NCI-H524 (cell line): Measurements from ENCODE around the gene DAAM1.

Experiments used
- DNase-seq, 2 experiments: peaks; one replicate each; lab custom pipeline; 2025; lab: John Stamatoyannopoulos, UW

DAAM1 gene

DNA sequence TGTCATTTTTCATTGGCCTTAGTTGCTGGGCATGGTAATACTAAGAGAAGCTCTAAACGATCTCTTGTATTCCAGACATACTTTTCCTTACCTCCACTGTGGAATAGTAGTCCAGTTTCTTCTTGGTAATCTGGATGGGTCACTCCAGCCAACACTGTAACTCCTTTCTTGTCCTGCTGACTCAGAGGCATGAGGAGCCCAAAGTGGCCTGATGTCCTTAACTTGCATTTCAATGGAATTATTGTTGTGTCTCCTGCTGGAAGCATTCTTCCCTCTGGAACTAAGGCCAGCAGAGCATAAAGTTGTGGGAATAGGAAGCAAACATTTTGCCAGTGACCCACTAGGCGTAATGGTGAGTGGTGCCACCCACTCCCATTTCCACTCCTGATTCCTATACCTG, 33.1 kb downstream of the DAAM1 start:
- DNase-seq = no peak

DNA sequence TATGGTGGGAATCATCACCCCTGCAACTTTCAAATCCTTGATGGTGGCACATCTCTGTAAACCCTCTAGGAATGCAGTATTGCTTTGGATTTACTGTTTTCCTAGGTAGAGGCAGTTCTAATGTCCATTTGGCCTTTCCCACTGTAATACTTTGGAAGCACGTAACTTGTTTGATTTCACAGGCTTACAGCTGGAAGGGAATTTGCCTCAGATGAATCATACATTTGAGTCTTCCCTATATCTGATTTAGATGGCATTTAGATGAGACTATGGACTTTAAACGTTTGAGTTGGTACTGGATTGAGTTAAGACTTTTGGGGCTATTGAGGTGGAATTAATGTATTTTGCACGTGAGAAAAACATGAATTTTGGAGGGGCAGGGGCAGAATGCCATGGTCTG, 35.9 kb downstream of the DAAM1 start:
- DNase-seq = no peak

DNA sequence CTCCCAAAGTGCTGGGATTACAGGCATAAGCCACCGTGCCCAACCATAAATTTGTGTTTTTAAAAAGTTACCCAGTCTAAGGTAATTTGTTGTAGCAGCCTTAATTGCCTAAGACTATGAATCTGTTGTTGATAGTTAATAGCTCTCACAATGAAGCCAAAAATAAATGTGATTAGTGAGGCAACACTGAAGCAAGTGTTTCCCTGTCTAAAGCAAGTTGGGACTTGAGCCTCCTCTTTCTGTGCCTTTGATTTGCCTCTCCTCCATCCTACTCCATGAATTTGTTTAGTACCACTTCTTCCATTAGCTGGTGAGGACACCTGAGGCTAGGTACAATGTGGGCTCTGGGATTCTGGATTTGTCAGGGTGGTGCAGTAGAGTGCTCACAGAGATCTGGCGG, 36.8 kb downstream of the DAAM1 start:
- no peak for DNase-seq

DNA sequence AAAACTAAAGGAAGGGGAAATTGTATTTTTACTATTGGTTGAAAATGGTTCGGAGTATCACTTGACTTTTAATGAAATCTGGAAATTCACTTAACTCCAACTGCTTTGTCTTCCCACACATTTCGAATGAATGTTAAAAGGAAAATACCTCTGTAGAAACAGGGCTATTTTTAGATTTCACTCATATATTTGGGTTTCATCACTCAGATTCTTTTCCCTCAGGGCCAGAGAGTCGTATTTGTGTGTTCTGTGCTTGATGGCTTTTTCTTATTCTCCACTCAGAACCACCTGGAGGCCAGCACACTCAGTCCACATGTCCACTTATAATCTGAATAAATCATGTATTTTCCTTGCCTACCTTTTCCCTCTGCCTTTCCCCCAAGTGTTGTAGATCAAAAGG, 40.0 kb downstream of the DAAM1 start:
- no peak for DNase-seq

DNA sequence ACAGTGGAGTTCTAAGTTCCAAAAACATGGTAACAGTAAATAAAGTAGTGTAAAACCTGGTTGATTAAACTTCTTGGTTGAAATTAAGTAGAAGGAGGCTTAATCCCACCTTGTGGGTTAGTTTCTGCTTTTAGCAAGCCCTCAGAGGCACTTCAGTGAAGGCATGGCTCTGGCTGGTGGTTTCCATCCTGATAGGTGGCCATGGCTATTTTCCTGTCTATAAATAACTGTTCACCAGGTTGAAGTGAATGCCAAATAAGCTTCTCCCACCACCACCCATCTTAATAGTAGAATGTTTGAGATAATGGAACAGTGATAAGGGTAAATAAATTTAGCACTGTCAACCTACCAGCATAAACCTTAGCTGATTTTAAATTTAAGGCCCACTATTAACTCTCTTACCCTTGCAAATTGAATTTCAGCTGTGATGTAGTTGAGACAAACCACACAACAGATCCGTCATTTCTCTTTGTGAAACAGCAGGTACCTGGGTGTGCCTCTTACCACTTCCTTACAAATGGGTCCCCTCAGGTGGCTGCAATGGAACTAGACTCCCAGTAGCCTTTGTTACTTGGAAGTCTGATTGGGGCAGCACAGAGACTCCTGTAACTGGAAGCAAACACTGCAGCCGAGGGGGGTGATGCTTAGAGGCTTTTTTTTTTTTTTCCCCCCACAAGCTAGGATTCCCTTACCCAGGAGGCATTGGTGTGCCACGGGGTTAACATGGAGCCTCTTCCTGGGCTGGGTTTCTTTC, 41.4 kb downstream of the DAAM1 start:
- DNase-seq = no peak

DNA sequence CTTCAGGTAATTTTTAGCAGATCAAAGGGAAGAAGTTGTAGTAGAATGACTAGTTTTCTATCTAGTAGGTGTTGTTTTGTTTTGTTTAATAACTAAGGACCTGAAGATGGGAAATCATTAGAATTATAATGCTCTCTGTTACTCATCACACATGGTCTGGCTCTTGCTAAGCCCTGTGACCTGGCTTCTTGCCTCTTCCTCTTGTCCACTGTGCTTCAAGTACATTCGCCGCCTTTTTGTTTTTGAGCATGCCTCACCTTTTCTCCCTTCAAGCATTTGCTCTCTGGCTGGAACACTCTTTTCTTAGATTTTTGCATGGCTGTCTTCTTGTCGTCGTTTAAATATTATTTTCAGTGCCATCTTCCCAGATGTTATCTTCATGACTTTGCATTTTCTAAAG, 47.7 kb downstream of the DAAM1 start:
- DNase-seq = no peak

DNA sequence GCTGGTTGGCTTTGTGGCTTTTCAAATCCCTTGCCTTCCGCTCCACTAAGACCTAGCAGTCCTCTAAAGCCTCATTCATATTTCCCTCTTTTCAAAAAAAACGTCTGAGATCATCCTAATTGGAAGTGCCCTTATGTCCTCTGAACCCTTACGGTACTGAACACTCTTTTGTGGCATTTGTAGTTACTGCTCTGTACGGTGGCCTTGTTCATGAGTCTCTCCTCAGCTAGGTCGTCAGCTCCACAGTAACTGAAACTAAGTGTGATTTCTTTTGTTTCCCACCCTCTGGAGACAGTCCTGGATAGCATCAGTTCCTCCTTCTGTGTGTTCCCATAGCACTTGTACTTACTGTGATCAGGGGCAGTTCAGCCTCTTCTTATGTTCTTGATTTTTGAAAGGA, 49.7 kb downstream of the DAAM1 start:
- no peak for DNase-seq

DNA sequence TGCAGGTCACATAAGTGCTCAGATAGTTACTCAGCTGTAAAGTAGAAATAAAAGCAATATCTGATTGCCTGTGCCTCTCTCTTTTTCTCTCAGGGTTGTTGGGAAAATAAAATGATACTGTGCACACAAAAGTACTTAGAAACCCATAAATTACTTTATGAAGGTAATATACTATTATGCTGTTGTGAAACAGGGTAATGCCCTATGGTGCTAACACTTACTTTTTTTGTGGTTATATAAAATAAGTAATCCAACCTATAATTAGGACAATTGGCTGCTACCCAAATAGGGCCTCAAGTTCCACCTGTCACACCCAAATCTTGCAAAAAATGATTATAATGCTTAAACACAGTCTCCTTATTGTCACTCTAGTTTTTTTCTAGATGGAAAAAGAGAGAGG, 50.6 kb downstream of the DAAM1 start:
- DNase-seq = peak; percentile 13 to 59

DNA sequence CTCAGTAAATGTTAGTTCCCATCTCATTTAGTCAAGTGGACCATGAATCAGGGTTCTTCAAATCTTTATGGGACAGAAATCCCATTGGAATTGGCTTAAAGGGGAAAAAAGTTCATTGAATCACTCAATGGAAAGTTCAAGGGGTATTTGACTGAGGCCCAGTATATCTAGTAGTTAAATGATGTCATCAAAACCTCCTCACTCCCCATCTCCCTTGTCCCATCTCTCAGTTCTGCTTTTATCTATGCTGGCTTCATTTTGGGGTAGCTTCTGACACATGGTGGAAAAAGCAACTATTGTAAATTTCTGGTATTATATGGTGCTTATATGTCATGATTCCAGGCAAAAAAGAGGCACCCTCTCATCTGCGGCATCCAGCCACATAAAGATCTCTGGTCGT, 51.9 kb downstream of the DAAM1 start:
- no peak for DNase-seq

DNA sequence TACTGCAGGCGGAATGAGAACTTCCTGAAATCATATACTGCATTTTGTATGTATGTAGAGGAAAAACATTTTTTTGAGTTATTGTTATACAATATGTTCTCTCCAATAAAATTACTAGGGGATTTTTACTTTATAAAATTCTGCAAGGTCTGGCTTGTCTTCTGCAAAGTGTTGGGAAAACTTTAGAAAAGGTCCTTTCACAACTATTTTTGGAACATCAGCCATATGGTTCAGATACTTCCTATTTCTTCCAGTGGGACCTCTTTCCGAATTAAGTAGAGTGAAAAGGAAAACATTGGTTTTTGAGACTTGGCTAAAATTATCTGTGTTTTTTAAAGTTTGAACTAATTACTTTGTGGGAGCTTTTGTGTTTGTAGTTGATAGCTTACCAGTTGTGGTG, 52.7 kb downstream of the DAAM1 start:
- no peak for DNase-seq

DNA sequence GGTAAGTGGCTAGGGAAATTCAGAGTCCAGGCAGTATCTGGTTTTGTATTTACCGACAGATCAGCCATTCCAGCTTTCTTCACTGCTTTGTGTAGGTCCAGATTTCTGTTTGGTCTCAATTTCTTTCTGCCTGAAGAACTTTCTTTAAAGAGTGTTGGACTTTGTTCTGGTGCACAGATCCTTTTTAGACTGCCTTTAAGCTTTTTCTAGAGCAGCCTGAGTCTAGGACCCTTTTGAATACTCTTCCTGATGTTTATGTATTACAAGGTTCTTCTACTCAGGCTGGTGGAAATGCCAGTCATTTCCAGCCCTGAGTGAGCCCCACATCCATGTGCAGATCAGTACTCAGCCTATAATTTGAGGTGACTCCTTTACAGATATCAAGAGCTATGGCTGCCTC, 54.7 kb downstream of the DAAM1 start:
- no peak for DNase-seq

DNA sequence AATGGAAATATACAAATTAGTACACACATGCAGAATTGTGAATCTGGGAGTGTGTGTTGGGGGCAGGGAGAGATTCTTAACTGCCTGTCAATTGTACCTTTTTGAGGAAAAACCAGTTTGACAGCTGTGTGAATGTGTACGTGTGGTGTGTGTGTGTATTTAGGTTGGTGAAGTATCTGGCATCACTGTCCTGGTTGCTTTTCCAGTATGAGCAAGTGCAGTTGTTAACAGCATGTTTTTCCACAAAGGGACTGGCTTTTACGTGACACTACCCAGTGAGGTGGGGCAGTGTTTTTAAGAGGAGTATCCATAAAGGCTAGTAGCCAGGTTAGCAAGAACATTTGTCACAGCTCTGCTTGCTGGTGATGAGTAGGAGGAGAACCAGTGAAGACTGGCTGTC, 56.1 kb downstream of the DAAM1 start:
- no peak for DNase-seq

DNA sequence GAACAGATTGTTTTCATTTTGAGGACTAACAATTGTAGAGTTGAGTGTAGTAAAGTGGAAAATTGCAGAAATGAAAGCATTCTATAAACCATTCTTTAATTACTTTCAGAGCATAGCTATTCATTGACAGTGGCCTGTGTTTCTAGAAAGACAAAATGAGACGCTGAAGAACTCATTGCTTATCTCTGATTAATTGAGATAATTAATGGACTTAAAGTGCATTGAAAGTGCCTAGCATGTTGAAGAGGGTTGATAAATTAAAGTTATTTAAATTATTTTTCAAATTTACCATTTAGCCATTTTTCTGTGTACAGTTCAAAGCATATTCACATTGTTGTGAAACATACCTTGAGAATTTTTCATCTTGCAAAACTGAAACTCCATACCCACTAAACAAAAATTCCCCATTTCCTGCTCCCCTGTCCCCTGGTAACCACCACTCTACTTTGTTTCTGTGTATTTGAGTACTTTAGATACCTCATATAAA, 57.4 kb downstream of the DAAM1 start:
- no peak for DNase-seq

DNA sequence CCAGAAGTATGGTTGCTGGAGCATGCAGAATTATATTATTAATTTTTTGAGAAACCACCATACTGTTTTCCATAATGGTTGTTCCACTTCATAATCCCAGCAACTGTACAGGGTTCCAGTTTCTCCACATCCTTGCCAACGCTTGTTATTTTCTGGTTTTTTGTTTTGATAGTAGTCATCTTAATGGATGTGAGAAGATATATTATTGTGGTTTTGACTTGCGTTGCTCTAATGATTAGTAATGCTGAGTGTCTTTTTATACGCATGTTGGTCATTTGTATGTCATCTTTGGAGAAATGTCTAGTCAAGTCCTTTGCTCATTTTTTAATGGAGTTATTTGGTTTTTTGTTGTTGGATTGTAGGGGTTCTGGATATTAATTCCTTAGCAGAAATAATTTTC, 58.1 kb downstream of the DAAM1 start:
- DNase-seq = no peak

DNA sequence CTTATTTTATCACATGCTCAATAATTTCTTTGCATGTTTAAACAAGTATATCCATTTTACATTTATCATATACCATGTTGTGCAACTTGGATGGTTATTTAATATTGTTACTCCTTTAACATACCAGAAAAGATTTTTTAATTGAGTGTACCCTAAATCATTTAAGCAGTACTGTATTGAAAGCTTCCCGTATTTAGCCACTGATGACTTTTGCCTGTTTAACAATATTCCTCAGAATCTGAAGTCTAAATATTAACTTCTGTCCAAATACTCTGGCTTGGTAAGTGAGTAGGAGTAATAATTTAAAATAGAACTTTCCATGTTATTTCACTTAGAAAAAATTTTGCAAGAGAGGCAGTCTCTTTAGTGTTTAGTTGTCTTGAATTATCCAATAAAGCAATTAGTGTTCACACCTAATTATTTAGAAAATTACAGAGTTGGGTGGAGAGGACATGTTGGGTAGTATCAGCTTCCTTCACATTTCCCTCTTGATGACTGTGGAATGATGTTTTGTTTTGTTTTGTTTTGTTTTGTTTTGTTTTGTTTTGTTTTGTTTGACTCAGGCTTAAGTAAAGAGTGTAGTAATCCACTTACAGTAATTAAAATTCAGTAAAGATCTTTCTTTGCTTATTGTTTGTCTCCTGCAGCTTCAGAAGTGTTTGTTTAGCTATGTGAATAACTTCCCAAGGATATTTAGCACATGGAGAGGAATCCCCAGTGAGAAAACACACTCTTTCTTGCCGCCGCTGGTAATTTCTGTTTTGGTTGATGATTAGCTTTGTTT, 59.5 kb downstream of the DAAM1 start:
- DNase-seq = no peak

DNA sequence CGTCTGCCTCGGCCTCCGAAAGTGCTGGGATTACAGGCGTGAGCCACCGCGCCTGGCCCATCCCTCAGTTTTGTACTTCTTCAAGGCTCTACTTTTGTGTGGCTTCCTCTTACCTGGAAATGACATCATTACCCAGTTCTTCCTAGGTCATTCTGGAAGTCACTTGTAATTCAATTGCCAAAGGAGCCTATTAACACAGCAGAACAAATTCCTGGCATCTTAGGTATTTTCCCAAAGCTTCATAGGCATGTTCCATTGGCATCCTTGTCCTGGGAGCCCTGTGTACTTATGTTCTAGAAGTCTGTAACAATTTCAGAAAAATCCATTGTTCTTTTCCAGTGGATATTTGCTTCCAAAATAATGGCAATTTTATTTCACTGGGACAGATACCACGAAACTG, 60.6 kb downstream of the DAAM1 start:
- DNase-seq = no peak

DNA sequence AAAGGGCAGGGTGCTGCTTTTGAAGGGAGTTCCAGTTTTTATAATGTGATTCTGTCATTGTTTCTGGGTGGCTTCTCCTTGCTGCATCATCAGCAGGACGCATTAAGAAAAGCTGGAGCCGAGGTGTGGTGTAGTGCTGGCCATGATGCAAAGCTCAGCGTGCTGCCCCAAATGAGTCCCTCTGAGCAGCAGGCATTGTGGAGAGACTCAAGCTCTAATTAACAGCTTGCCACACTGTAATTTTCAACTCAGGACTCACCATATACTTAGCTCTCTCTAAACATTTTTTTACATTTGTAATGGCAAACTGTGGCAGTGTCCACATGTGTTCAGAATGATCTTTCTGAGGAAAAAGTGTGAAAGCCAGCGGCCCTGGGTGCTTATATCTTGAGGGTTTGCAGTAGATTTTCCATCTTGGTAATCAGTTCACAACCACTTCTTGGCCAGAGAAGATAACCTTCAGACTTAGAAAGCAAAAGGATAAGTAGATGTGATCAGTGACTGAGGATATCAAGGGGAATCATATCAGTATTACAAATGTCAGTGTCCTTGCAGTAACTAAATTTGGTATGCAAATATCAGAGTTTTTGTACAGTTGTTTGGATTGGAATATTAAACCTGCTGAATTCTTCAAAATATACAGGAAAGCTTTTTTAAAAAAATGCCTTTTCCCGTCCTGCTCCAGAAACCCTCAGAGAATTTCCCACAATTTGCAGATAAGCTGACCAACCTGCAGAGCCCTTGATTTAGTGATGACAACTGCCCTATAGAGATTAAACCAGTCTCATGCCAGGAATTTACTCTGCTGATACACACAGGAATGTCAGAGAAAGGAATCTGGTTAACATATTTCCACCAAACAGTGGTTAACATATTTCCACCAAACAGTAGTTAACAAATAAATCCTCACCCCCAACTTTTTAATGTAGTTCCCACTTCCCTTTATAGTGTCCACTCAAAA, 63.6 kb downstream of the DAAM1 start:
- DNase-seq = no peak

DNA sequence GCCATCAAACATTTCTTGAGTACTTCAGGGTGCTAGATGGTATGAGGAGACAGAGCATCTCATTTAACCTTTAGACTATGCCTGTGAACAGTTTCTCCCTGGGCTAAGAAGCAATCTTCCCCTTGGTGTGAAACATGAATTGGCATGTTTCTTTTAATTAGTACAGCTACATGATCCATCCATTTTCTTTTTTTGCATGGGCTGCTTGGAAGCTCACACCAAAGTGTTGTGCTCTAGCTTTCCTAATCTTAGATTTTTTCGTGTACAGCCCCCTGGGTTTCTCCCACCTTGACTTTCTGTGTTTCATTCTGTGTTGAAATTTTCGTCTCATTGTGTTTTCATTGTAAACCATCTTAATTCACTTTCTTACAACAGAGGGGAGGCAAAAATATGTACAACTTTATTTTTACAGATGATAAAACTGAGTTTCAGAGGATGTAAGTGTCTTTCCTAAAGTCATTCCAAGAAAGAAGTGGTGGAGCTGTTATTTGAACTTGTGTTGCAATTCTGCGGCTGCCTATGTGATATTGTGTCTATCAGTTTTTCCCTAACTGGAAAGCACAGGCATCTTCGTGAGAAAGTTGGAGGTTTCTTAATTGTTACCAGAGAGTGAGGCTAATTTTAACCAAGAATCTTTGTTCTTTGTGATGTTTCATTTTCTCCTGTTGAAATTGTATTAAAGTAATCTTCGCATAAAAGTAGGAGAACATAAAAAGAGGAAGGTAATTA, 64.5 kb downstream of the DAAM1 start:
- DNase-seq = no peak

DNA sequence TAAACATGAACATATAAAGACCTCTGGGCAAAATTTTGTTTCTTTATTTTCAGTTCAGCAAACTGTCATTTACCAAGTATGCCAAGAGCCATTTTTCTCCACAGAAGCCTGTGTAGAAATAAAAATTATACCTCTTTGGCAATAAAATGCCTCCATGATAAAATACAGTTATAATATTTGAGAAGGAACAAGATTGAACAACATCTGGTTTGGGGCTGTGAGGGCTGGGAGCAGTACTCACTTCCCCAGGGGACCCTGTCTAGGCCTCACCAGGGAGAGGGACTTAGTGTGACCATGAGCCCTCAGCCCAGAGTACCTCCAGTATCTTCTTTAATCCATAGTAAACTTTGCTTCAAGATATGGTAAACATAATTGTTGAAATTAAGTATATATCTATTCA, 65.1 kb downstream of the DAAM1 start:
- DNase-seq = no peak

DNA sequence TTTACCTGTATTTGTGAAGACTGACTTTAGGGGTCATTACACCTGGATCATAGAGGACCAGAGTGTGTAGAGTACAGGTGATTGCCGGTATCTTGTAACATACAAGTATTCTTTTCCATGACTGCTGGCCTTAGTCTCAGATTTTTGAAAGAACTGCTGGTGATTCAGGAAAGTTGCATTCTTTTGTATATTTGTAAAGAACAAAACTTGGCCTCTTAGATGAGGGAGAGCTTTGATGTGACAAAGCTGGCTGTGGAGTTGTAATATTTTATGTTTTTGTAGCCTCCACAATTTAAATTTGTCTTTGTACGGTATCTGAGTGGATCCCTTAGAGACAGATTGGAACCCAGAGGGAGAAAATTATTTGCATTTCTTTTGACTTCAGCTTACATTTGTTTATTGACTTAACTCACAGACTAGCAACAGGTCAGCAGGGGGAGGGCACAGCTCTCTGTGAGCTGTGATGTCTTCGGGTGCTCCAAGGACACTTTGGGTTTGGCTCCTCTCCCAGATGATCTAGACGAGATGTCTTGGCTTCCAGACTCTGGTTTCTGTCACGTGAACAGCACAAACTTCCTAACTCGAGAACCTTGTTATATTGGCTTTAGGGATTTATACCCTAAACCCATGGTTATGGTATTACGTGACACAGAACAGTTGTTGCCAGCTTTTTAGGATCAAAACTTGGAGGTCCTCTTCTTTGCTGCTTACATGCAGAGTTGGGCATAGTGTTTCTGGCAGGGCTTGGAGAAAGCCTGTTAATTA, 65.9 kb downstream of the DAAM1 start:
- no peak for DNase-seq
